Measurements from ENCODE around the gene IL17RD.
"Not testable (repeated sequence)": the region's sequence is repeated elsewhere in the genome, so short reads cannot be mapped to it uniquely, and the experiment has no call there.

IL17RD gene

GRCh38 chr3:57089043-57089442 lies 76.1 kb downstream of the IL17RD start:
- DNase-seq = no peak

- DNase-seq = no peak
Observed at GRCh38 chr3:57088503-57088902, 76.7 kb downstream of the IL17RD start.

- no peak for DNase-seq
Observed at GRCh38 chr3:57087361-57088092, 77.6 kb downstream of the IL17RD start.

GRCh38 chr3:57086201-57086600 lies 79.0 kb downstream of the IL17RD start:
- DNase-seq = no peak

GRCh38 chr3:57085211-57085610 lies 79.9 kb downstream of the IL17RD start:
- DNase-seq = no peak

GRCh38 chr3:57083266-57083995 lies 81.7 kb downstream of the IL17RD start:
- DNase-seq = not testable (repeated sequence)

GRCh38 chr3:57082481-57082880 lies 82.7 kb downstream of the IL17RD start:
- DNase-seq = no peak

GRCh38 chr3:57081173-57081572 lies 84.0 kb downstream of the IL17RD start:
- no peak for DNase-seq

- DNase-seq = no peak
Observed at GRCh38 chr3:57080171-57080570, 85.0 kb downstream of the IL17RD start.

- no peak for DNase-seq
Observed at GRCh38 chr3:57079474-57079831, 85.7 kb downstream of the IL17RD start.

GRCh38 chr3:57078635-57079473 lies 86.3 kb downstream of the IL17RD start:
- DNase-seq = peak; percentile 36

- peak; percentile 66 for DNase-seq
Observed at GRCh38 chr3:57078344-57078634, 86.9 kb downstream of the IL17RD start.

- DNase-seq = peak; percentile 36
Observed at GRCh38 chr3:57077630-57078343, 87.4 kb downstream of the IL17RD start.

- no peak for DNase-seq
Observed at GRCh38 chr3:57076422-57076951, 88.7 kb downstream of the IL17RD start.

GRCh38 chr3:57074135-57074534 lies 91.0 kb downstream of the IL17RD start:
- no peak for DNase-seq

GRCh38 chr3:57073628-57074027 lies 91.5 kb downstream of the IL17RD start:
- no peak for DNase-seq

- no peak for DNase-seq
Observed at GRCh38 chr3:57069503-57069902, 95.7 kb downstream of the IL17RD start.

GRCh38 chr3:57068437-57069089 lies 96.6 kb downstream of the IL17RD start:
- peak; percentile 79 for DNase-seq

- DNase-seq = no peak
Observed at GRCh38 chr3:57066471-57066870, 98.7 kb downstream of the IL17RD start.

- no peak for DNase-seq
Observed at GRCh38 chr3:57065588-57065987, 99.6 kb downstream of the IL17RD start.

GRCh38 chr3:57064572-57064971 lies 100.6 kb downstream of the IL17RD start:
- DNase-seq = no peak

GRCh38 chr3:57064001-57064400 lies 101.2 kb downstream of the IL17RD start:
- DNase-seq = no peak
